Measurements from ENCODE around the gene ADAMTS9.

The ADAMTS9 gene

DNA sequence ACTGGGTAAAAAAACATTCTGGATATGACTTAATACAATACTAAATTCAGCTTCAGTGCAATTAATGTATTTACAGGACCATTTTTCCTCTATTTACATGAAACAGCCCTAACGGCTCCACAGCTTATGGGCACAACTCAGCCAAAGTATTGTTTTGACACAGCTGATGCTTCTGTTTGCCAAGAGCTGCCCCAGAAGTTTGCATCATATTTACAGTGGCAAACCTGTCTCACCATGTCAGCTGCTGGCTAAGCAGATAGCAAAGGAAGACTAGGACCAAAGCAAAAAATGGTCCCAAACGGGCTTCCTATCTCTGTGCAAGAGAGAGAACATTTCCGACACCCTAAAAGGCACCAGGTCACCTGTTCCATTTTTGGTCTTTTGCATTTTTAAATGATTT lies 94.5 kb downstream of the ADAMTS9 start:
- peaks cover 7% of the 10 kb centered on the region for H3K4me1 ChIP-seq (ENCODE audit: insufficient read depth, low read length)
- H3K36me3 ChIP-seq (ENCODE audit: insufficient read depth, low read length), result no peaks in the 10 kb centered on the region
- no peaks in the 10 kb centered on the region for H3K9me3 ChIP-seq (ENCODE audit: low read length)
- no peak overlapping the region for H3K4me3 ChIP-seq (ENCODE audit: low read depth in 1 of 2, low read length in 2 of 2)
- no peak overlapping the region for H3K27ac ChIP-seq (ENCODE audit: low read depth, low read length)
- H3K9ac ChIP-seq (ENCODE audit: low read length), result no peak overlapping the region
- no peaks in the 10 kb centered on the region for H3K27me3 ChIP-seq (ENCODE audit: control insufficient read depth in 1 of 2, insufficient read depth in 2 of 2, low read length in 2 of 2)

DNA sequence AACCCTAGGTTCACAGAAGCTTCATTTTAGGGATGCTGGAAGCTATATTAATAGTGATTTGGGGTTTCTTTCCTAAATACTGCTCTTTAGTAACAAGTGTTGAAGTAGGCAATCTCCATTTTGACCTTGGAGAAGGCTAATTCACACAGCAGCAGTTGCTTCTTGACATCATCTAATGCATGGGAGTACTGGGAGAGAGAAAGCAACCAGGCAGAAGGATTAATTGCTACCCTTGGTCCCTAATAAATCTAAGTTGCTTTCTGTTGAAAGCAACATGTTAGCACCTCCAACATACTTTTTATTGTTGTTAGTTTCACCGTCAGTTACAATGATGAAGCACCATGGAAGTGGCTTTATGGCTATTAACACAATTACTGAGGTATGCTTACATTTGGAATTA lies 96.2 kb downstream of the ADAMTS9 start:
- Histone ChIP-seq H3K36me3 (ENCODE audit: insufficient read depth, low read length) (no peaks in the 10 kb centered on the region), H3K27ac (ENCODE audit: low read depth, low read length) (no peak overlapping the region), H3K9ac (ENCODE audit: low read length) (no peak overlapping the region), H3K4me3 (ENCODE audit: low read depth in 1 of 2, low read length in 2 of 2) (no peak overlapping the region), H3K4me1 (ENCODE audit: insufficient read depth, low read length) (peaks cover 8% of the 10 kb centered on the region), H3K27me3 (ENCODE audit: control insufficient read depth in 1 of 2, insufficient read depth in 2 of 2, low read length in 2 of 2) (no peaks in the 10 kb centered on the region), H3K9me3 (ENCODE audit: low read length) (no peaks in the 10 kb centered on the region)

DNA sequence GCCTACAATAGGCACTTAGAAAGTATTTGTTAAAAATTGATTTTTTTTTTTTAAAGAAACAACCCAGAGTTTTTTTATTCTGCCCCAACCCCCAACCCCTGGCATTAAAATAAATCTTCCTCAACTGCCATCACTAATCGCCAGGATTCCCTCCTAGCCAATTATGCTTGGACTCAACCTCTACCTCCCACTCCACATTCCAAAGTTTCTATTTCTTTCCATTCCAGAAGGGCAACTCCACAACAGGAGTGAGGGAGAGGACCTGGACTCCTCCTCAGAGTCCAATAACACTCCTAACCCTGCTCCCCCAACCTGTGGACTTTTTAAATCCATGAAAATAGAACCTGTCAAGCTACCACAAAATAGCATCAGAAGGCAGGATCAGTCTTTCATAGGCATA lies 99.4 kb downstream of the ADAMTS9 start:
- Histone ChIP-seq H3K9ac (ENCODE audit: low read length) (no peak overlapping the region), H3K4me1 (ENCODE audit: insufficient read depth, low read length) (peaks cover 8% of the 10 kb centered on the region), H3K36me3 (ENCODE audit: insufficient read depth, low read length) (no peaks in the 10 kb centered on the region), H3K27me3 (ENCODE audit: control insufficient read depth in 1 of 2, insufficient read depth in 2 of 2, low read length in 2 of 2) (no peaks in the 10 kb centered on the region), H3K4me3 (ENCODE audit: low read depth in 1 of 2, low read length in 2 of 2) (no peak overlapping the region), H3K27ac (ENCODE audit: low read depth, low read length) (no peak overlapping the region), H3K9me3 (ENCODE audit: low read length) (no peaks in the 10 kb centered on the region)

DNA sequence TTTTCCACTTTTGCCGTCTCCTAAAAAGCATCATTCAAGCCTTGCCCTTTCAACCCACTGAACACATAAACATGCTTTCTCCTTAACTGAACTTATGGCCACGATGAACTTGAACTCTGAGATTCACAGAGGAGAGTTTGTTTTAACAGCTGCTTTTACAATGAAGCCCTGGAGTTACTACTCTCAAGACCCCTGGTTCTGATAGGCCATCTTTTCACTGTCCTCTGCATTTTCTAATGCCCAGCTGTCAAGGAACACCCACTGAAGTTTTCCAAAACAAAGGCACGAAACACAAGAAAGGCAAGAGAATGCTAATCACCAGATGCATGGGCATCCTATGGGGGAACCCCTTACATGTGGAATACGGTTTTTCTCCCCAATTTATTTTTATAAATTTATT lies 100.8 kb downstream of the ADAMTS9 start:
- Histone ChIP-seq H3K36me3 (ENCODE audit: insufficient read depth, low read length) (no peaks in the 10 kb centered on the region), H3K27me3 (ENCODE audit: control insufficient read depth in 1 of 2, insufficient read depth in 2 of 2, low read length in 2 of 2) (no peaks in the 10 kb centered on the region), H3K27ac (ENCODE audit: low read depth, low read length) (no peak overlapping the region), H3K4me3 (ENCODE audit: low read depth in 1 of 2, low read length in 2 of 2) (no peak overlapping the region), H3K9ac (ENCODE audit: low read length) (no peak overlapping the region), H3K9me3 (ENCODE audit: low read length) (no peaks in the 10 kb centered on the region), H3K4me1 (ENCODE audit: insufficient read depth, low read length) (peaks cover 8% of the 10 kb centered on the region)

DNA sequence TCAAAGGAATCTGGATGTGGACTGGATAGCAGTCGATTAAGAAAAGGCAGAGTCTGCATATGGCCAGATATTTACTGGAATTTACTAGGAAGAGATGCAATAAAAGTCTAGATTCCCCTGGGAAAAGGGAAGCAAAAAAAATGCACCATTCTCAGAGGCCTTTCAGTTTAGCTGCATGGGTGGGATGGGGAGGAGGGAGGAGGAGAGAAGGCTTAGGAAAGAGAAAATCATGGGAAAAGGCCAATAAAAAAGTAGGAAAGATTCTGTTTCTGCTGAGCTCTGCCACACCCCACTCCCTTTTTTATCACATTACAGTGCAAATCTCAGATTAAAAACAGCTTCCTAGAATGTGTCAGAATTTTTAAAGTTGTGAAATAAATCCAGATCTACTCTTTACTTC lies 103.6 kb downstream of the ADAMTS9 start:
- Histone ChIP-seq H3K4me1 (ENCODE audit: insufficient read depth, low read length) (peaks cover 8% of the 10 kb centered on the region), H3K9me3 (ENCODE audit: low read length) (no peaks in the 10 kb centered on the region), H3K4me3 (ENCODE audit: low read depth in 1 of 2, low read length in 2 of 2) (no peak overlapping the region), H3K9ac (ENCODE audit: low read length) (no peak overlapping the region), H3K36me3 (ENCODE audit: insufficient read depth, low read length) (no peaks in the 10 kb centered on the region), H3K27me3 (ENCODE audit: control insufficient read depth in 1 of 2, insufficient read depth in 2 of 2, low read length in 2 of 2) (no peaks in the 10 kb centered on the region), H3K27ac (ENCODE audit: low read depth, low read length) (no peak overlapping the region)

DNA sequence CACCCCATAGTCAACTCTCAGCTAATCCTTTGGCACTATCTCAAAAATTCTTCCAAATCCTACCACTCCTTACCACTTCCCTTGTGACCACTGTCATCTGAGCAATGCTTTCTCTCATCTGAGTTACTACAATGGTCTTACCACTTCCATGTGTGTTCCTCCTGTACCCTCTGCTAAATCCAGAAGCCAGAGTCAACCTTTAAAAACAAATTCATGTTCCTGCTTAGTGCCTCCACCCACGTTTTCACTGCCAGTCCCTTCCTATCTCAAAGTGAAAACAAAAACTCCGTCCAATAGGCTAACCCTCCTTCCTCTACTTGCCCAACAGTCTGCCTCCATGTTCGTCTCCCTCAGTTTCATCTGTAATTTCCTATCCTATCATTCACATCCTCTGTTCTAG lies 109.0 kb downstream of the ADAMTS9 start:
- Histone ChIP-seq H3K9ac (ENCODE audit: low read length) (no peak overlapping the region), H3K4me1 (ENCODE audit: insufficient read depth, low read length) (peaks cover 15% of the 10 kb centered on the region), H3K36me3 (ENCODE audit: insufficient read depth, low read length) (no peaks in the 10 kb centered on the region), H3K27me3 (ENCODE audit: control insufficient read depth in 1 of 2, insufficient read depth in 2 of 2, low read length in 2 of 2) (no peaks in the 10 kb centered on the region), H3K9me3 (ENCODE audit: low read length) (no peaks in the 10 kb centered on the region), H3K4me3 (ENCODE audit: low read depth in 1 of 2, low read length in 2 of 2) (no peak overlapping the region), H3K27ac (ENCODE audit: low read depth, low read length) (no peak overlapping the region)

DNA sequence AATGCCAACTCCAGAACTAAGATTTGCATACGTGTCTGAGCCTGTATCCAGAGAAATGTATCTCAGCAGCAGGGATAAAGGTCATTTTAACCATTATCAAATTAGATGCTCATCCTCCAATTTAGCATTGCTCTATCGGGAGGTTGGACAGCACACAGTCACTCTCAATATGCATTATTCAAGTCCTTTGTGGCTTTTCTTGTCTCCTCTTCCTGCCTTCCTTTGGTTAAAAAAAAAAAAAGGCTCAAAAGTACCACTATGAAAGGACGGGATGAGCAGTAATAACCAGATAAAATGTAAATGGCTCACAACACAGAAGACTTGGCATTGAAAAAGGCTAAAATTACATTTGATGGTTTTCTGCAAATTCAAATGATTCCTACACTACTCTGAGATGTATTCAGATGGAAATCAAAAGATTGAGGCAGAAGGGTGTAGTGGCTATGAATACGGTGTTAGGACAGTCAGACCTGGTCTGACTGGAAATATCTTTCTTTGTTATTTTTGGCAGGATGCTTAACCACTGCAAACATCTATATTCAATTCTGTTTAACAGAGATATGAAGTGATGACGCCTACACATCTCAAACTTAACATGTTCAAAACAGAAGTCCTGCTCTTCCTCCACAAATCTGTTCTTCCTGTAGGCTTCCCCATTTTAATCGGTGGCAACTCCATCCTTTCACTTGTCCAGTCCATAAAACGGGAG lies 109.6 kb downstream of the ADAMTS9 start:
- Histone ChIP-seq H3K4me3 (ENCODE audit: low read depth in 1 of 2, low read length in 2 of 2) (no peak overlapping the region), H3K36me3 (ENCODE audit: insufficient read depth, low read length) (no peaks in the 10 kb centered on the region), H3K27me3 (ENCODE audit: control insufficient read depth in 1 of 2, insufficient read depth in 2 of 2, low read length in 2 of 2) (no peaks in the 10 kb centered on the region), H3K27ac (ENCODE audit: low read depth, low read length) (no peak overlapping the region), H3K4me1 (ENCODE audit: insufficient read depth, low read length) (peaks cover 21% of the 10 kb centered on the region), H3K9me3 (ENCODE audit: low read length) (no peaks in the 10 kb centered on the region), H3K9ac (ENCODE audit: low read length) (no peak overlapping the region)

DNA sequence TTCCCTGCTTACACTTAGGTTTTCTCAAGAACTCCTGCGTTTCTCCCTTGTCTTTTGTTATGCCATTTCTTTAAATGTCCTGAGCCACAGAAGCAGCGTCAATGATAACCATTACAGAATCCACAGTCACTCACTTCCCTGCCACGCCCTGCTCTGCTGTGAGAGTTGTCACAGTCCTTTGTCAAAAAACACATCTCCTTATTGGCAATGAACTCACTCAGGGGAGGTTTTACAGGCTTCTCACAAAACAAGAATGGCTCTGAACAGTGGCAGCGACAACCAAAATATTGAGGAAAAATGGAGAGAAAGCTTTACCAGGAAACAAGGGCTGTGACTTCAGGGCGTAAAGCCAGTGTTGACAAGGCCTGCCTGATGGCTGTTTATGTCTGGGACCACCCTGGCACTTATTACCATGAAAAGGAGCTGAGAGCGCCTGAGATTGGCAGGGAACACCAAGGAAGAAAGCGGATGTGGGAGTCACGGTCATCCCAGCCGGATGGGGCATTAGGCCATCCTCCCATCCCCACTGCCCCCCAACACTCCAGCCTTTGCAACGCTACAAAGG lies 111.5 kb downstream of the ADAMTS9 start:
- Histone ChIP-seq H3K9me3 (ENCODE audit: low read length) (no peaks in the 10 kb centered on the region), H3K27ac (ENCODE audit: low read depth, low read length) (no peak overlapping the region)

DNA sequence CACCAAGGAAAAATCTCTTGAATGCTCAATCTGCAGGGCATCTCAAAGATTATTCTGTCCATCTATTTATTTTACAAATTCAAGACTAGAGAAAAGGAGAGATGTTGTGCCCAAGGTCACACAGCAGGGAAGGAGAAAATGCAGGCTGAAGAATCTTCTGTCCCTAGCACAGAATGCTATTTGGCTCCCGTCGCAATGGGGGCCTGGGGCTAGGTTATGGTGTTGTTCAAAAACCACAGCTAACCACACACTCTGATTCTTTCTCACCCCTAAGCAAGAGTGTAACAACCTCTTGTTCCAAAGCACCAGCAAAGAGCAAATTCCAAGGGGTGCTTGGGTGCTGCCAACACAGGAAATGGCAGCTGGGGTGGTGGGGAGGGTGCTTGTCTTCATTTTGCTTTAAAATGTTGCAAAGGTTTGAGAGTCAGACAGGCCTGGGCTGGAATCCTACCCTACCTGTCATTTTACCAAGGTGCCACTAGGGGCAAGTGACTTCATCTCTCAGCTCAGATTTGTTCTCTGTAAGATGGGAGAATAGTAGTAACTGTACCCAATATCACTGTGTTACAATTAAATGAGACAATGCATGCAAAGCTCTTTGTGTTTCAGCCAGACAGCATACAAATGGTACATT lies 112.5 kb downstream of the ADAMTS9 start:
- no peak overlapping the region for H3K9ac ChIP-seq (ENCODE audit: low read length)
- H3K4me1 ChIP-seq (ENCODE audit: insufficient read depth, low read length), result peaks cover 24% of the 10 kb centered on the region
- H3K36me3 ChIP-seq (ENCODE audit: insufficient read depth, low read length), result no peaks in the 10 kb centered on the region
- no peaks in the 10 kb centered on the region for H3K27me3 ChIP-seq (ENCODE audit: control insufficient read depth in 1 of 2, insufficient read depth in 2 of 2, low read length in 2 of 2)
- no peak overlapping the region for H3K4me3 ChIP-seq (ENCODE audit: low read depth in 1 of 2, low read length in 2 of 2)
- no peaks in the 10 kb centered on the region for H3K9me3 ChIP-seq (ENCODE audit: low read length)
- H3K27ac ChIP-seq (ENCODE audit: low read depth, low read length), result no peak overlapping the region

More for the DNA sequence above, 111.5 kb downstream of the ADAMTS9 start:
- H3K36me3 ChIP-seq (ENCODE audit: insufficient read depth, low read length), result no peaks in the 10 kb centered on the region
- H3K4me1 ChIP-seq (ENCODE audit: insufficient read depth, low read length), result peaks cover 24% of the 10 kb centered on the region
- H3K4me3 ChIP-seq (ENCODE audit: low read depth in 1 of 2, low read length in 2 of 2), result no peak overlapping the region
- H3K27me3 ChIP-seq (ENCODE audit: control insufficient read depth in 1 of 2, insufficient read depth in 2 of 2, low read length in 2 of 2), result no peaks in the 10 kb centered on the region
- H3K9ac ChIP-seq (ENCODE audit: low read length), result no peak overlapping the region

DNA sequence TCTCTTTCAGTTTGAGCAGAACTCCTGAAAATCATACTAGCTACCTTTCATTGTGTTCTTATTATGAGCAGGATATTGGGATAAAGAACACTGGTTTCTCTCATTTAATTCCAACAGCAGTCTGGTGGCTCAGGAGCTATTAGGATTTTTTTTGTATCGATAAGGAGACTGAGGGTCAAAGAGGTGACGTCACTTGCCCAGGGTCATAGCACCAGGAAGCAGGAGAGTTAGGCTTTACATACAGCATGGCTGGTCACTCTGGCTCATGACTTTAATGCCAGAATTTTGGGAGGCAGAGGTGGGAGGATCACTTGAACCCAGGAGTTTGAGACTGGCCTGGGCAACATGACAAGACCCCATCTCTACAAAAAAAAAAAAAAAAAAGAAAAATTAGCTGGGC lies 113.6 kb downstream of the ADAMTS9 start:
- H3K9me3 ChIP-seq (ENCODE audit: low read length), result no peaks in the 10 kb centered on the region
- no peaks in the 10 kb centered on the region for H3K36me3 ChIP-seq (ENCODE audit: insufficient read depth, low read length)
- H3K4me1 ChIP-seq (ENCODE audit: insufficient read depth, low read length), result peaks cover 24% of the 10 kb centered on the region
- H3K9ac ChIP-seq (ENCODE audit: low read length), result no peak overlapping the region
- no peaks in the 10 kb centered on the region for H3K27me3 ChIP-seq (ENCODE audit: control insufficient read depth in 1 of 2, insufficient read depth in 2 of 2, low read length in 2 of 2)
- H3K27ac ChIP-seq (ENCODE audit: low read depth, low read length), result no peak overlapping the region
- H3K4me3 ChIP-seq (ENCODE audit: low read depth in 1 of 2, low read length in 2 of 2), result no peak overlapping the region

DNA sequence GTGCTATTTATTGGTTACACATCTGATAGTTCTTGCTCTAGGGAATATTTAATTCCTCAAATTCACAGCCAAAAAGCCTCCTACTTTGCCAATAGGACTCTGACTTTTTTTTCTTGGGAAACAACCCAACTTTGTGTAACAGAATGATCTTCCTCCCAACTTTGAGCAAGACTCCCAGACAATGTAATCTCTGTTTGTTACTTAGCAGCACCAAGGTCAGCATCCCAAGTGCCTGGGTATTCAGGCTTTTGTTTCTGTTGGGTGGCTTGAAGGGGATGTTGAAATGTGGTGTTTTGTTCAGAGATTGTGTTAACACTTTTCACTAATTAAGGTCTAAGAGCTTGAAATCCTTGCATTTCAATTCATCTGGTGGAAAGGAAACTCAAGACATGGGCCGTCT lies 115.8 kb downstream of the ADAMTS9 start:
- H3K27me3 ChIP-seq (ENCODE audit: control insufficient read depth in 1 of 2, insufficient read depth in 2 of 2, low read length in 2 of 2), result no peaks in the 10 kb centered on the region
- H3K9ac ChIP-seq (ENCODE audit: low read length), result no peak overlapping the region
- no peak overlapping the region for H3K27ac ChIP-seq (ENCODE audit: low read depth, low read length)
- no peak overlapping the region for H3K4me3 ChIP-seq (ENCODE audit: low read depth in 1 of 2, low read length in 2 of 2)
- H3K36me3 ChIP-seq (ENCODE audit: insufficient read depth, low read length), result no peaks in the 10 kb centered on the region
- no peaks in the 10 kb centered on the region for H3K9me3 ChIP-seq (ENCODE audit: low read length)
- H3K4me1 ChIP-seq (ENCODE audit: insufficient read depth, low read length), result peaks cover 35% of the 10 kb centered on the region

All from muscle layer of colon (tissue), 2 donors.